Fibroblast of pulmonary artery (primary cell): ENCODE results near the gene CCDC54.

Source experiments
- DNase-seq: peaks from one replicate; pipeline ENCODE4 v3.0.0-alpha.2; 2010; ENCODE audit warnings: low read depth
- H3K4me3 ChIP-seq: replicated peaks from 2 replicates; pipeline ENCODE4 v1.5.1; 2011; ENCODE audit warnings: low read depth, mild to moderate bottlenecking, control low read depth, low read length, moderate library complexity
- CTCF ChIP-seq: IDR thresholded peaks from 2 replicates; pipeline ENCODE4 v1.5.1; 2011; ENCODE audit warnings: mild to moderate bottlenecking, control low read depth, low read length, inconsistent platforms; ENCODE audit errors: missing control alignments

CCDC54 gene

GRCh38 chr3:107412376-107412775, 35.1 kb downstream of the CCDC54 start:
- DNase-seq, result peak; percentile 10
- no peak overlapping the region for H3K4me3 ChIP-seq
- TF ChIP-seq CTCF, result no peak

- H3K4me3 ChIP-seq, result no peak overlapping the region
- DNase-seq, result no peak
- TF ChIP-seq CTCF, result no peak
These were observed 36.0 kb downstream of the CCDC54 start for GRCh38 chr3:107413264-107413663.

- no peak for DNase-seq
- no peak overlapping the region for H3K4me3 ChIP-seq
- TF ChIP-seq CTCF, result no peak
These were observed 37.2 kb downstream of the CCDC54 start for GRCh38 chr3:107414325-107414964.

GRCh38 chr3:107416138-107416537, 38.9 kb downstream of the CCDC54 start:
- TF ChIP-seq CTCF, result no peak
- no peak overlapping the region for H3K4me3 ChIP-seq
- DNase-seq, result peak; percentile 6

GRCh38 chr3:107416886-107417285, 39.6 kb downstream of the CCDC54 start:
- peak; percentile 51 for DNase-seq
- no peak overlapping the region for H3K4me3 ChIP-seq
- TF ChIP-seq CTCF, result no peak

GRCh38 chr3:107421170-107421792, 44.0 kb downstream of the CCDC54 start:
- peak overlapping the region; percentile 36 for H3K4me3 ChIP-seq
- peak; percentile 84 for DNase-seq
- peak; percentile 71 for TF ChIP-seq CTCF

GRCh38 chr3:107421881-107422280, 44.6 kb downstream of the CCDC54 start:
- DNase-seq, result no peak
- H3K4me3 ChIP-seq, result no peak overlapping the region
- no peak for TF ChIP-seq CTCF
